WI38 (cell line): ENCODE results near the gene TIMP1.

Experiments
- H3K4me3 ChIP-seq: 2 replicates; pipeline ENCODE4 v1.5.1; 2011; ENCODE audit warnings: low read depth, mild to moderate bottlenecking, control low read depth, low read length
- CTCF ChIP-seq: IDR thresholded peaks from 2 replicates; pipeline ENCODE4 v1.5.1; 2012; ENCODE audit warnings: low read depth, mild to moderate bottlenecking, control low read depth, low read length

Gene TIMP1

GRCh38 chrX:47560179-47560933 is 21.9 kb upstream of the TIMP1 start:
- peak overlapping the region; percentile 70 for H3K4me3 ChIP-seq
- TF ChIP-seq CTCF: no peak

GRCh38 chrX:47560934-47561658 is 21.1 kb upstream of the TIMP1 start, which contains the start of gene ARAF:
ARAF (plus strand) TSS chrX:47561205; CDS start chrX:47562968, 1,763 bp downstream.
- TF ChIP-seq CTCF: no peak
- peak within 1 kb of the TSS; percentile 70 for H3K4me3 ChIP-seq

- peak overlapping the region; percentile 70 for H3K4me3 ChIP-seq
- TF ChIP-seq CTCF: no peak
These were observed 20.5 kb upstream of the TIMP1 start for GRCh38 chrX:47561659-47562151.

- TF ChIP-seq CTCF: 0 out of 2 replicates have a peak, but pooled peaks have one; percentile 26
- H3K4me3 ChIP-seq: no peak overlapping the region
These were observed 19.5 kb upstream of the TIMP1 start for GRCh38 chrX:47562615-47563243.

GRCh38 chrX:47563801-47564315 is 18.4 kb upstream of the TIMP1 start:
- TF ChIP-seq CTCF: no peak
- H3K4me3 ChIP-seq: no peak overlapping the region

GRCh38 chrX:47564438-47565085 is 17.7 kb upstream of the TIMP1 start:
- no peak for TF ChIP-seq CTCF
- no peak overlapping the region for H3K4me3 ChIP-seq
